GM23338 (cell line): ENCODE results near the gene PLEKHG2. TPM values are rescaled to one million over a fixed set of nuclear protein-coding genes. Genes with fewer than 3 reads are reported as not detected.
A peak's percentile ranks its signal among the peaks of the same experiment; 100 is the strongest.

ENCODE experiments used
- ATAC-seq: fragments of 200-7000 bp; cut with Tn5 transposase; 3 replicates; pipeline ENCODE4 v1.9.1; 2020
- DNase-seq: peaks from one replicate; pipeline ENCODE4 v3.0.0-alpha.2; 2015; ENCODE audit warnings: low spot score
- H2AFZ ChIP-seq: fragments of 200-600 bp; sonication (generic); 2 replicates; pipeline ENCODE4 v1.8.0; 2016; ENCODE audit warnings: antibody characterized with exemption, mild to moderate bottlenecking, moderate library complexity
- H3F3A ChIP-seq: fragments of 200-600 bp; sonication (generic); replicated peaks from 2 replicates; pipeline ENCODE4 v1.8.0; 2017; ENCODE audit warnings: antibody characterized with exemption, mixed run types, low read depth
- H3K27ac ChIP-seq: fragments of 200-600 bp; sonication (generic); 2 replicates; pipeline ENCODE4 v1.6.1; 2016; ENCODE audit warnings: low read depth
- H3K27me3 ChIP-seq: fragments of 200-600 bp; sonication (generic); 2 replicates; pipeline ENCODE4 v1.8.0; 2016; ENCODE audit warnings: mild to moderate bottlenecking, mixed run types, moderate library complexity; ENCODE audit not compliant: insufficient read depth
- H3K36me3 ChIP-seq: fragments of 200-600 bp; sonication (generic); 2 replicates; pipeline ENCODE4 v1.8.0; 2016; ENCODE audit warnings: mild to moderate bottlenecking; ENCODE audit not compliant: insufficient read depth
- H3K4me1 ChIP-seq: fragments of 200-600 bp; sonication (generic); 2 replicates; pipeline ENCODE4 v1.8.0; 2016; ENCODE audit warnings: mild to moderate bottlenecking, moderate library complexity; ENCODE audit not compliant: insufficient read depth
- H3K4me2 ChIP-seq: fragments of 200-600 bp; sonication (generic); 2 replicates; pipeline ENCODE4 v1.7.1; 2017; ENCODE audit warnings: mixed run types
- H3K4me3 ChIP-seq: fragments of 200-600 bp; sonication (generic); 2 replicates; pipeline ENCODE4 v1.6.1; 2016; ENCODE audit warnings: mixed run types
- H3K79me2 ChIP-seq: fragments of 200-600 bp; sonication (generic); replicated peaks from 2 replicates; pipeline ENCODE4 v1.8.0; 2017; ENCODE audit warnings: mild to moderate bottlenecking; ENCODE audit not compliant: insufficient read depth
- H3K9me2 ChIP-seq: fragments of 200-600 bp; sonication (generic); 2 replicates; pipeline ENCODE4 v1.8.0; 2017; ENCODE audit not compliant: insufficient read depth
- H4K20me1 ChIP-seq: fragments of 200-600 bp; sonication (generic); replicated peaks from 2 replicates; pipeline ENCODE4 v1.8.0; 2017; ENCODE audit warnings: mild to moderate bottlenecking; ENCODE audit not compliant: insufficient read depth
- H3K27ac Mint-ChIP-seq: 2 replicates; pipeline ENCODE4 v1.8.0; 2020; ENCODE audit warnings: inconsistent platforms, mild to moderate bottlenecking, moderate library complexity, mixed read lengths
- H3K27me3 Mint-ChIP-seq: 3 replicates; pipeline ENCODE4 v1.8.0; 2022; ENCODE audit warnings: low read depth, mild to moderate bottlenecking, moderate library complexity, mixed read lengths, inconsistent platforms; ENCODE audit not compliant: insufficient read depth, poor library complexity
- H3K36me3 Mint-ChIP-seq: 3 replicates; pipeline ENCODE4 v1.8.0; 2021; ENCODE audit warnings: low read depth, mild to moderate bottlenecking, inconsistent platforms, moderate library complexity, mixed read lengths
- H3K4me1 Mint-ChIP-seq: 3 replicates; pipeline ENCODE4 v1.8.0; 2020; ENCODE audit warnings: mild to moderate bottlenecking, inconsistent platforms, mixed read lengths
- H3K4me3 Mint-ChIP-seq: 3 replicates; pipeline ENCODE4 v1.8.0; 2021; ENCODE audit warnings: moderate library complexity, mild to moderate bottlenecking, inconsistent platforms, mixed read lengths
- H3K9me3 Mint-ChIP-seq: 3 replicates; pipeline ENCODE4 v1.8.0; 2020; ENCODE audit warnings: moderate library complexity, mild to moderate bottlenecking, inconsistent platforms, mixed read lengths
- CREB1 ChIP-seq: fragments of 250-450 bp; sonication (Bioruptor Pico); IDR thresholded peaks from 2 replicates; pipeline ENCODE4 v1.5.0; 2020; ENCODE audit warnings: low read depth, mild to moderate bottlenecking, moderate library complexity
- ETS1 ChIP-seq: IDR thresholded peaks from 2 replicates; pipeline ENCODE4 v1.6.1; 2016; ENCODE audit warnings: antibody characterized with exemption
- EZH2 ChIP-seq: fragments of 200-600 bp; sonication (generic); IDR thresholded peaks from one replicate; pipeline ENCODE4 v1.8.0; 2017; ENCODE audit warnings: antibody characterized with exemption, mild to moderate bottlenecking, low read depth; ENCODE audit not compliant: unreplicated experiment
- POLR2AphosphoS5 ChIP-seq: IDR thresholded peaks from 2 replicates; pipeline ENCODE4 v1.6.1; 2016; ENCODE audit warnings: antibody characterized with exemption, low read depth
- REST ChIP-seq: IDR thresholded peaks from one replicate; pipeline ENCODE4 v1.6.1; 2018; ENCODE audit warnings: antibody characterized with exemption; ENCODE audit not compliant: unreplicated experiment
- ZNF114 ChIP-seq: fragments of 250-450 bp; sonication (Bioruptor Pico); IDR thresholded peaks from 2 replicates; pipeline ENCODE4 v1.5.0; 2020; ENCODE audit warnings: mild to moderate bottlenecking, moderate library complexity
- ZNF331 ChIP-seq: fragments of 250-450 bp; sonication (Bioruptor Pico); IDR thresholded peaks from 2 replicates; pipeline ENCODE4 v1.5.0; 2020; ENCODE audit warnings: low read depth, mild to moderate bottlenecking, moderate library complexity
- polyA plus RNA-seq: library from polyadenylated mRNA; unstranded; fragments of >200 nt; fragmentation: Nextera tagmentation; extraction: Ambion mirVana; gene quantifications from 2 replicates; pipeline ENCODE4 v1.2.1, GENCODE V29; 2016
- total RNA-seq: library from RNA; depleted of rRNA; stranded (reverse); fragments of >200 nt; shearing (Covaris generic); gene quantifications from 2 replicates; pipeline ENCODE4 v1.2.3, GENCODE V29; 2014

PLEKHG2 gene
- total and polyA plus RNA-seq, 2 experiments from 2014 or later: 15.5 to 41.3 TPM

GRCh38 chr19:39405958-39406655, 6.4 kb upstream of the PLEKHG2 start:
- peak overlapping the region; percentile 99 for H3K4me3 ChIP-seq
- ATAC-seq (peak; percentile 2), DNase-seq (peak; percentile 83)
- H3K4me1 Mint-ChIP-seq: peaks cover 58% of the 10 kb centered on the region
- peaks cover 4% of the 10 kb centered on the region; the same call in 1 of the 2 replicates for H4K20me1 ChIP-seq
- H3K4me3 Mint-ChIP-seq: peak overlapping the region; percentile 94
- H3K79me2 ChIP-seq: peaks cover 23% of the 10 kb centered on the region
- H3K27me3 Mint-ChIP-seq: peaks cover 40% of the 10 kb centered on the region
- peak overlapping the region; percentile 91 for H3K4me2 ChIP-seq
- peaks cover 47% of the 10 kb centered on the region for H3F3A ChIP-seq
- peak overlapping the region; percentile 90 for H3K27ac Mint-ChIP-seq
- TF ChIP-seq CREB1 (CRISPR knock-in tag) (peak; percentile 40; the same call in 1 of the 2 replicates), POLR2AphosphoS5 (no peak)
- H3K9me2 ChIP-seq: no peaks in the 10 kb centered on the region
- no peak overlapping the region for H2AFZ ChIP-seq
- H3K27me3 ChIP-seq: no peaks in the 10 kb centered on the region
- H3K36me3 ChIP-seq: no peaks in the 10 kb centered on the region
- H3K27ac ChIP-seq: peak overlapping the region; percentile 85
- peaks cover 61% of the 10 kb centered on the region for H3K4me1 ChIP-seq
- peaks cover 17% of the 10 kb centered on the region; the same call in 2 of the 3 replicates for H3K36me3 Mint-ChIP-seq
- no peaks in the 10 kb centered on the region; the same call in 2 of the 3 replicates for H3K9me3 Mint-ChIP-seq

- Histone ChIP-seq H3K27me3 (no peaks in the 10 kb centered on the region), H3F3A (peaks cover 46% of the 10 kb centered on the region), H3K4me3 (peak within 1 kb of the TSS; percentile 99), H4K20me1 (peaks cover 4% of the 10 kb centered on the region; the same call in 1 of the 2 replicates), H2AFZ (no peak within 1 kb of the TSS), H3K4me1 (peaks cover 60% of the 10 kb centered on the region), H3K4me2 (peak within 1 kb of the TSS; percentile 91), H3K9me2 (no peaks in the 10 kb centered on the region), H3K27ac (peak within 1 kb of the TSS; percentile 96), H3K79me2 (peaks cover 23% of the 10 kb centered on the region), H3K36me3 (no peaks in the 10 kb centered on the region)
- H3K4me1 Mint-ChIP-seq: peaks cover 57% of the 10 kb centered on the region
- TF ChIP-seq ZNF331 (CRISPR knock-in tag): no peak
- peak; percentile 99 for TF ChIP-seq ZNF114 (CRISPR knock-in tag)
- TF ChIP-seq POLR2AphosphoS5: peak; percentile 93
- no peak for TF ChIP-seq REST
- peak; percentile 9; the same call in 1 of the 2 replicates for TF ChIP-seq ETS1
- no peak for TF ChIP-seq EZH2
- H3K4me3 Mint-ChIP-seq: peak within 1 kb of the TSS; percentile 94
- DNase-seq (peak; percentile 83), ATAC-seq (peak; percentile 16)
- H3K27ac Mint-ChIP-seq: peak within 1 kb of the TSS; percentile 92
- peaks cover 45% of the 10 kb centered on the region for H3K27me3 Mint-ChIP-seq
- no peaks in the 10 kb centered on the region; the same call in 2 of the 3 replicates for H3K9me3 Mint-ChIP-seq
- peaks cover 17% of the 10 kb centered on the region; the same call in 2 of the 3 replicates for H3K36me3 Mint-ChIP-seq
Observed at GRCh38 chr19:39406656-39407409, 5.6 kb upstream of the PLEKHG2 start, which contains the start of gene ZFP36. Gene ZFP36, plus strand, starts transcription at chr19:39406847. Its CDS starts 58 bp downstream, at chr19:39406905.
